ENCODE results near the gene ZBTB16.

DNA sequence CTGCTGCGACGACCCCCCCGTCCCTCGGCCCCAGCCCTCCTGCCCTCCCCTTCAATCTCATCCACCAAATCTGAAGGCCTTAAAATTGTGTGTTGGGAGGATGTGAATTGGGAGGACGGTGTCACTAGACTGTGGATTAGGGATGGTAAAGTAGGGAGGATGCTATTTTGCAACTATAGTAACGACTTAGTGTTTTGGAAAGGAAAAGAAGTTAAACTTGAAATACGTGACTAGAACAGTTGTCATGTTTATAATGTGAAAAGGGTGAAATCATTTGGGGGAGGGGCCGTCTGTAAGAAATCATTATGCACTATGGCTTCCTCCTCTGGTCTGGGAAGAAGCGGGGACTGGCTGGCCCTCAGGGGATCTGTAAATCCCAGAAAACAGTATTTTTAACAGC lies 193.3 kb downstream of the ZBTB16 start:
- TF ChIP-seq POLR2A (IDR thresholded peaks at IDR 0.05) (no peak), CTCF (IDR thresholded peaks at IDR 0.05) (no peak), POLR2AphosphoS5 (IDR thresholded peaks at IDR 0.05) (no peak)
